LoVo (cell line): ENCODE measurements around the gene KSR2.
A peak's percentile ranks its signal among the peaks of the same experiment; 100 is the strongest.
"Not testable (repeated sequence)": the region's sequence is repeated elsewhere in the genome, so short reads cannot be mapped to it uniquely, and the experiment has no call there.

Experiments used
- DNase-seq: peaks from one replicate; pipeline ENCODE4 v3.0.0-alpha.2; 2016; ENCODE audit warnings: low spot score

The KSR2 gene

GRCh38 chr12:117821480-117822175 lies 147.2 kb downstream of the KSR2 start:
- DNase-seq: peak; percentile 32

- no peak for DNase-seq
Measured at GRCh38 chr12:117820216-117820907, 148.4 kb downstream of the KSR2 start.

GRCh38 chr12:117819160-117819559 lies 149.6 kb downstream of the KSR2 start:
- no peak for DNase-seq

GRCh38 chr12:117818400-117818799 lies 150.4 kb downstream of the KSR2 start:
- DNase-seq: no peak

- DNase-seq: no peak
Measured at GRCh38 chr12:117809509-117809908, 159.3 kb downstream of the KSR2 start.

GRCh38 chr12:117807946-117808345 lies 160.8 kb downstream of the KSR2 start:
- DNase-seq: no peak

GRCh38 chr12:117807355-117807754 lies 161.4 kb downstream of the KSR2 start:
- DNase-seq: no peak

- DNase-seq: no peak
Measured at GRCh38 chr12:117805865-117806264, 162.9 kb downstream of the KSR2 start.

GRCh38 chr12:117803001-117803400 lies 165.8 kb downstream of the KSR2 start:
- DNase-seq: no peak

GRCh38 chr12:117800711-117801110 lies 168.1 kb downstream of the KSR2 start:
- DNase-seq: not testable (repeated sequence)

GRCh38 chr12:117797202-117797601 lies 171.6 kb downstream of the KSR2 start:
- DNase-seq: no peak

GRCh38 chr12:117792877-117793424 lies 175.8 kb downstream of the KSR2 start:
- no peak for DNase-seq

GRCh38 chr12:117792471-117792870 lies 176.3 kb downstream of the KSR2 start:
- DNase-seq: no peak

- no peak for DNase-seq
Measured at GRCh38 chr12:117790948-117791347, 177.8 kb downstream of the KSR2 start.

GRCh38 chr12:117790198-117790597 lies 178.6 kb downstream of the KSR2 start:
- DNase-seq: no peak

- no peak for DNase-seq
Measured at GRCh38 chr12:117789195-117789912, 179.4 kb downstream of the KSR2 start.

- no peak for DNase-seq
Measured at GRCh38 chr12:117778656-117779055, 190.1 kb downstream of the KSR2 start.

- no peak for DNase-seq
Measured at GRCh38 chr12:117774941-117775775, 193.6 kb downstream of the KSR2 start.

GRCh38 chr12:117768860-117769259 lies 199.9 kb downstream of the KSR2 start:
- DNase-seq: no peak

GRCh38 chr12:117766008-117766407 lies 202.8 kb downstream of the KSR2 start:
- DNase-seq: no peak

GRCh38 chr12:117762143-117762542 lies 206.6 kb downstream of the KSR2 start:
- no peak for DNase-seq
